OCI-LY1 (cell line): ENCODE measurements around the gene TMEM151B.

Experiments used
- H2AFZ ChIP-seq: fragments of 200-600 bp; sonication (generic), shearing (Covaris generic); 2 replicates; pipeline ENCODE4 v1.6.0; 2014; ENCODE audit warnings: antibody characterized with exemption, mild to moderate bottlenecking, low read length
- H3F3A ChIP-seq: fragments of 200-600 bp; sonication (generic), shearing (Covaris generic); 2 replicates; pipeline ENCODE4 v1.6.0; 2014; ENCODE audit warnings: mild to moderate bottlenecking, antibody characterized with exemption, low read length, moderate library complexity; ENCODE audit not compliant: insufficient read depth
- H3K27ac ChIP-seq: fragments of 200-600 bp; sonication (generic); 2 replicates; pipeline ENCODE4 v1.5.1; 2014; ENCODE audit warnings: low read length, mixed run types, mild to moderate bottlenecking, low read depth; ENCODE audit not compliant: poor library complexity, severe bottlenecking
- H3K27me3 ChIP-seq: fragments of 200-600 bp; sonication (generic); 2 replicates; pipeline ENCODE4 v1.6.0; 2014; ENCODE audit warnings: antibody characterized with exemption, mild to moderate bottlenecking, low read length, moderate library complexity; ENCODE audit not compliant: insufficient read depth
- H3K36me3 ChIP-seq: fragments of 200-600 bp; sonication (generic); 2 replicates; pipeline ENCODE4 v1.6.1; 2014; ENCODE audit warnings: mild to moderate bottlenecking, antibody characterized with exemption, low read length, moderate library complexity, mixed read lengths; ENCODE audit not compliant: insufficient read depth
- H3K4me1 ChIP-seq: fragments of 200-600 bp; sonication (generic); 2 replicates; pipeline ENCODE4 v1.5.1; 2014; ENCODE audit warnings: mild to moderate bottlenecking, low read length, moderate library complexity; ENCODE audit not compliant: insufficient read depth, severe bottlenecking
- H3K4me2 ChIP-seq: fragments of 200-600 bp; sonication (generic), shearing (Covaris generic); 2 replicates; pipeline ENCODE4 v1.6.1; 2014; ENCODE audit warnings: low read length
- H3K4me3 ChIP-seq: fragments of 200-600 bp; sonication (generic); 2 replicates; pipeline ENCODE4 v1.5.1; 2014; ENCODE audit warnings: low read length, low read depth, mild to moderate bottlenecking, mixed read lengths; ENCODE audit not compliant: poor library complexity, severe bottlenecking
- H3K79me2 ChIP-seq: fragments of 200-600 bp; shearing (Covaris generic); 2 replicates; pipeline ENCODE4 v1.6.1; 2016; ENCODE audit warnings: mixed run types, low read length, mixed read lengths; ENCODE audit not compliant: insufficient read depth
- H3K9ac ChIP-seq: fragments of 200-600 bp; sonication (generic), shearing (Covaris generic); 2 replicates; pipeline ENCODE4 v1.6.1; 2014; ENCODE audit warnings: mild to moderate bottlenecking, low read length, mixed read lengths
- H3K9me2 ChIP-seq: fragments of 200-600 bp; sonication (generic), shearing (Covaris generic); 2 replicates; pipeline ENCODE4 v1.6.1; 2014; ENCODE audit warnings: low read depth, mild to moderate bottlenecking, low read length, mixed read lengths
- H3K9me3 ChIP-seq: fragments of 200-600 bp; shearing (Covaris generic); 2 replicates; pipeline ENCODE4 v1.6.1; 2014; ENCODE audit warnings: low read length, mixed read lengths
- H4K20me1 ChIP-seq: fragments of 200-600 bp; sonication (generic), shearing (Covaris generic); 2 replicates; pipeline ENCODE4 v1.6.0; 2016; ENCODE audit warnings: mild to moderate bottlenecking, low read length; ENCODE audit not compliant: insufficient read depth
- CTCF ChIP-seq: fragments of 200-600 bp; sonication (generic), shearing (Covaris generic); IDR thresholded peaks from 2 replicates; pipeline ENCODE4 v1.5.1; 2017; ENCODE audit warnings: mild to moderate bottlenecking, antibody characterized with exemption, low read length, moderate library complexity, mixed read lengths
- EZH2 ChIP-seq: fragments of 200-600 bp; sonication (generic), shearing (Covaris generic); IDR thresholded peaks from 2 replicates; pipeline ENCODE4 v1.8.0; 2017; ENCODE audit warnings: borderline replicate concordance, mixed run types, mild to moderate bottlenecking, antibody characterized with exemption, low read length, moderate library complexity, mixed read lengths

The TMEM151B gene

GRCh38 chr6:44260451-44261297, 9.6 kb upstream of the TMEM151B start:
- Histone ChIP-seq H3K4me3 (no peak overlapping the region), H3K27ac (peak overlapping the region; percentile 77), H4K20me1 (no peaks in the 10 kb centered on the region), H3K9me3 (no peaks in the 10 kb centered on the region), H3K9ac (peak overlapping the region; percentile 23; the same call in 1 of the 2 replicates), H2AFZ (no peak overlapping the region), H3K27me3 (no peaks in the 10 kb centered on the region), H3F3A (peaks cover 5% of the 10 kb centered on the region), H3K4me1 (peaks cover 76% of the 10 kb centered on the region), H3K9me2 (no peaks in the 10 kb centered on the region), H3K79me2 (no peaks in the 10 kb centered on the region), H3K4me2 (peak overlapping the region; percentile 2; the same call in 1 of the 2 replicates), H3K36me3 (peaks cover 28% of the 10 kb centered on the region; the same call in 1 of the 2 replicates)
- TF ChIP-seq CTCF (no peak), EZH2 (no peak)

GRCh38 chr6:44261581-44261980, 8.7 kb upstream of the TMEM151B start:
- peak overlapping the region; percentile 80 for H3K27ac ChIP-seq
- no peaks in the 10 kb centered on the region for H4K20me1 ChIP-seq
- H2AFZ ChIP-seq = no peak overlapping the region
- H3K4me2 ChIP-seq = peak overlapping the region; percentile 91; the same call in 1 of the 2 replicates
- no peaks in the 10 kb centered on the region for H3K9me2 ChIP-seq
- no peaks in the 10 kb centered on the region; the same call in 1 of the 2 replicates for H3F3A ChIP-seq
- H3K4me3 ChIP-seq = no peak overlapping the region
- H3K79me2 ChIP-seq = no peaks in the 10 kb centered on the region
- H3K9ac ChIP-seq = peak overlapping the region; percentile 89; the same call in 1 of the 2 replicates
- no peaks in the 10 kb centered on the region for H3K9me3 ChIP-seq
- peaks cover 28% of the 10 kb centered on the region; the same call in 1 of the 2 replicates for H3K36me3 ChIP-seq
- no peaks in the 10 kb centered on the region for H3K27me3 ChIP-seq
- H3K4me1 ChIP-seq = peaks cover 70% of the 10 kb centered on the region
- TF ChIP-seq CTCF = no peak
- TF ChIP-seq EZH2 = no peak

GRCh38 chr6:44262467-44263353, 7.5 kb upstream of the TMEM151B start:
- Histone ChIP-seq H3K4me2 (peak overlapping the region; percentile 91), H3K4me3 (peak overlapping the region; percentile 76), H3K9ac (peak overlapping the region; percentile 89), H4K20me1 (no peaks in the 10 kb centered on the region), H3K4me1 (peaks cover 65% of the 10 kb centered on the region), H3F3A (no peaks in the 10 kb centered on the region), H3K79me2 (no peaks in the 10 kb centered on the region), H3K27me3 (no peaks in the 10 kb centered on the region), H3K36me3 (peaks cover 28% of the 10 kb centered on the region; the same call in 1 of the 2 replicates), H3K27ac (peak overlapping the region; percentile 80), H3K9me2 (no peaks in the 10 kb centered on the region), H2AFZ (no peak overlapping the region), H3K9me3 (no peaks in the 10 kb centered on the region)
- TF ChIP-seq EZH2 (no peak), CTCF (no peak)
